Measurements from ENCODE around the gene MID1IP1. TPM values are rescaled to one million over a fixed set of nuclear protein-coding genes. Genes with fewer than 3 reads are reported as not detected.
A peak's percentile ranks its signal among the peaks of the same experiment; 100 is the strongest.

Gene MID1IP1
- total and polyA plus RNA-seq, 2 of the 13 experiments (the other 11 are each of a cell fraction or from before 2014, with no cell fraction given): 35.7 to 36.1 TPM

GRCh38 chrX:38847903-38848230 is 46.6 kb downstream of the MID1IP1 start:
- Histone ChIP-seq H3K9me3 (ENCODE audit: low read length) (no peaks in the 10 kb centered on the region), H2AFZ (ENCODE audit: low read length) (no peak overlapping the region), H3K4me1 (ENCODE audit: insufficient read depth, low read length) (peaks cover 18% of the 10 kb centered on the region), H3K27ac (ENCODE audit: extremely low read length, insufficient read depth, low read length) (no peak overlapping the region), H3K4me3 (replicated peaks in 1 of 3; ENCODE audit: insufficient read depth in 1 of 3, low read depth in 2 of 3, low read length in 3 of 3) (no peak overlapping the region), H3K4me2 (ENCODE audit: low read depth, low read length) (0 out of 2 replicates have a peak overlapping the region, but pooled peaks have one; percentile 18), H4K20me1 (ENCODE audit: insufficient read depth, low read length) (no peaks in the 10 kb centered on the region), H3K27me3 (ENCODE audit: control insufficient read depth in 1 of 2, insufficient read depth in 2 of 2, low read length in 2 of 2) (no peaks in the 10 kb centered on the region), H3K36me3 (replicated peaks in 1 of 2; ENCODE audit: control insufficient read depth in 1 of 2, insufficient read depth in 2 of 2, low read length in 2 of 2) (no peaks in the 10 kb centered on the region), H3K9ac (ENCODE audit: insufficient read depth, low read depth, low read length) (no peak overlapping the region), H3K79me2 (ENCODE audit: insufficient read depth, low read length) (no peaks in the 10 kb centered on the region)
- no TSS peak for BruUV-seq (replicated peaks)
- in situ Hi-C loops (cut with HindIII; ENCODE audit: extremely low pct_ligation_motif_present, low pct_unique_long_range_greater_than_20kb) (no loop called here), intact Hi-C loops (cut with micrococcal nuclease; ENCODE audit: unreplicated experiment) (loop anchor here (5.0 kb wide), 1 partner anchor 1664 kb away; no protein-coding TSS in a partner anchor)
- TF ChIP-seq ZFY (CRISPR knock-in tag; IDR thresholded peaks at IDR 0.05) (no peak), TFE3 (CRISPR knock-in tag; IDR thresholded peaks at IDR 0.05) (no peak)
- ATAC-seq: no peak
- FAIRE-seq: no peak
- DNase-seq (ENCODE audit: low spot score): no peak
- ChIA-PET CTCF (ENCODE audit: low intra/inter-chr PET ratio, low total read pairs) (no interaction called here), POLR2A (no interaction called here)
- 0% methylated on average over 1 of the region's 1 CpG for WGBS (ENCODE audit: low lambda C conversion rate)

GRCh38 chrX:38848671-38849455 is 47.6 kb downstream of the MID1IP1 start:
- in situ Hi-C loops (cut with HindIII; ENCODE audit: extremely low pct_ligation_motif_present, low pct_unique_long_range_greater_than_20kb): no loop called here
- Histone ChIP-seq H4K20me1 (ENCODE audit: insufficient read depth, low read length) (no peaks in the 10 kb centered on the region), H3K9ac (ENCODE audit: insufficient read depth, low read depth, low read length) (no peak overlapping the region), H2AFZ (ENCODE audit: low read length) (no peak overlapping the region), H3K27me3 (ENCODE audit: control insufficient read depth in 1 of 2, insufficient read depth in 2 of 2, low read length in 2 of 2) (no peaks in the 10 kb centered on the region), H3K36me3 (replicated peaks in 1 of 2; ENCODE audit: control insufficient read depth in 1 of 2, insufficient read depth in 2 of 2, low read length in 2 of 2) (no peaks in the 10 kb centered on the region), H3K27ac (ENCODE audit: extremely low read length, insufficient read depth, low read length) (no peak overlapping the region), H3K4me3 (replicated peaks in 1 of 3; ENCODE audit: insufficient read depth in 1 of 3, low read depth in 2 of 3, low read length in 3 of 3) (no peak overlapping the region), H3K4me1 (ENCODE audit: insufficient read depth, low read length) (peaks cover 18% of the 10 kb centered on the region), H3K9me3 (ENCODE audit: low read length) (no peaks in the 10 kb centered on the region), H3K4me2 (ENCODE audit: low read depth, low read length) (no peak overlapping the region), H3K79me2 (ENCODE audit: insufficient read depth, low read length) (no peaks in the 10 kb centered on the region)
- 69% methylated on average over 6 of the region's 7 CpGs for WGBS (ENCODE audit: low lambda C conversion rate)
- POLR2A ChIA-PET: no interaction called here
- CTCF ChIA-PET (ENCODE audit: low intra/inter-chr PET ratio, low total read pairs): no interaction called here
- no TSS peak for BruUV-seq (replicated peaks)
- DNase-seq (ENCODE audit: low spot score) (no peak), ATAC-seq (no peak), FAIRE-seq (no peak)
- intact Hi-C loops (cut with micrococcal nuclease; ENCODE audit: unreplicated experiment): loop anchor here (5.0 kb wide), 1 partner anchor 1663 kb away; no protein-coding TSS in a partner anchor
- TF ChIP-seq ZBTB43 (CRISPR knock-in tag; conservative IDR thresholded peaks at IDR 0.05) (no peak), DMAP1 (CRISPR knock-in tag; IDR thresholded peaks at IDR 0.05) (no peak), ZFP36L2 (CRISPR knock-in tag; IDR thresholded peaks at IDR 0.05) (no peak), ADNP (CRISPR knock-in tag; IDR thresholded peaks at IDR 0.05) (no peak), XRCC5 (optimal IDR thresholded peaks at IDR 0.05; ENCODE audit: low read length) (no peak), ZNF891 (CRISPR knock-in tag; IDR thresholded peaks at IDR 0.05) (no peak), ZC3H4 (CRISPR knock-in tag; IDR thresholded peaks at IDR 0.05; ENCODE audit: borderline replicate concordance) (no peak), ZBTB33 (CRISPR knock-in tag; IDR thresholded peaks at IDR 0.05) (no peak), SYNCRIP (IDR thresholded peaks at IDR 0.05; ENCODE audit: insufficient read depth, low read depth, low read length) (no peak), ZNF792 (CRISPR knock-in tag; IDR thresholded peaks at IDR 0.05) (no peak), ZIK1 (CRISPR knock-in tag; IDR thresholded peaks at IDR 0.05; ENCODE audit: borderline replicate concordance, low read depth) (no peak), FOXK1 (CRISPR knock-in tag; IDR thresholded peaks at IDR 0.05; ENCODE audit: borderline replicate concordance, low read depth) (no peak), MXI1 (IDR thresholded peaks at IDR 0.05; ENCODE audit: borderline replicate concordance, low read depth, low read length) (no peak)
